IMR-90 (cell line): ENCODE results near the gene KRTAP10-1. TPM values are rescaled to one million over a fixed set of nuclear protein-coding genes. Genes with fewer than 3 reads are reported as not detected.

Source experiments
- ATAC-seq: fragments of 200-7000 bp; cut with Tn5 transposase; 2 replicates; pipeline ENCODE4 v1.9.1; 2020; ENCODE audit warnings: low read depth, mild to moderate bottlenecking, moderate library complexity
- BruUV-seq: library from RNA; stranded (reverse); fragments of 400-500 nt; replicated peaks from 2 replicates; lab custom pipeline; 2021; lab: Mats Ljungman, UMichigan
- CTCF ChIA-PET: fragments of 300-600 bp; formaldehyde crosslinking; extraction: SDS; loops from one replicate; lab custom pipeline; 2021; ENCODE audit warnings: antibody characterized with exemption; lab: Yijun Ruan, JAX
- POLR2A ChIA-PET: fragments of 300-600 bp; sonication (Branson Sonifier 250); formaldehyde crosslinking; loops from one replicate; lab custom pipeline; 2022; ENCODE audit warnings: antibody characterized with exemption; ENCODE audit not compliant: unreplicated experiment; lab: Charles Lee
- DNase-seq: peaks from one replicate; pipeline ENCODE4 v3.0.0; 2013
- H2AFZ ChIP-seq: replicated peaks from 2 replicates; pipeline ENCODE3; 2013; ENCODE audit warnings: low read length, mild to moderate bottlenecking; ENCODE audit not compliant: poor library complexity
- H2AK5ac ChIP-seq: 2 replicates; pipeline ENCODE4 v1.6.1; 2013; ENCODE audit warnings: low read depth, low read length, inconsistent platforms
- H2AK9ac ChIP-seq: replicated peaks from 2 replicates; pipeline ENCODE3; 2013; ENCODE audit warnings: mild to moderate bottlenecking, low read depth, low read length, moderate library complexity; ENCODE audit not compliant: poor library complexity
- H2BK120ac ChIP-seq: 2 replicates; pipeline ENCODE4 v1.6.1; 2013; ENCODE audit warnings: low read depth, low read length, inconsistent platforms
- H2BK15ac ChIP-seq: 3 replicates; pipeline ENCODE4 v1.6.1; 2013; ENCODE audit warnings: low read depth, low read length, inconsistent platforms
- H2BK20ac ChIP-seq: 2 replicates; pipeline ENCODE4 v1.6.1; 2013; ENCODE audit warnings: low read depth, mild to moderate bottlenecking, inconsistent platforms, low read length, moderate library complexity
- H2BK5ac ChIP-seq: 2 replicates; pipeline ENCODE4 v1.6.1; 2013; ENCODE audit warnings: mild to moderate bottlenecking, low read depth, low read length, inconsistent platforms; ENCODE audit not compliant: poor library complexity, severe bottlenecking
- H3K14ac ChIP-seq: replicated peaks from 2 replicates; pipeline ENCODE4 v1.6.1; 2013; ENCODE audit warnings: low read depth, low read length, inconsistent platforms
- H3K18ac ChIP-seq: 2 replicates; pipeline ENCODE4 v1.6.1; 2013; ENCODE audit warnings: low read depth, low read length, control low read depth
- H3K23ac ChIP-seq: 2 replicates; pipeline ENCODE4 v1.6.1; 2013; ENCODE audit warnings: low read depth, low read length, inconsistent platforms
- H3K27ac ChIP-seq: 2 replicates; pipeline ENCODE4 v1.5.1; 2013; ENCODE audit warnings: mild to moderate bottlenecking, control low read depth, low read length; ENCODE audit not compliant: insufficient read depth
- H3K27me3 ChIP-seq: 2 replicates; pipeline ENCODE4 v1.6.1; 2013; ENCODE audit warnings: low read length; ENCODE audit not compliant: control insufficient read depth, insufficient read depth
- H3K36me3 ChIP-seq: 2 replicates; pipeline ENCODE4 v1.6.1; 2013; ENCODE audit warnings: low read length, mixed read lengths; ENCODE audit not compliant: control insufficient read depth, insufficient read depth
- H3K4ac ChIP-seq: 2 replicates; pipeline ENCODE4 v1.6.1; 2013; ENCODE audit warnings: low read depth, low read length, inconsistent platforms
- H3K4me1 ChIP-seq: 2 replicates; pipeline ENCODE4 v1.6.1; 2013; ENCODE audit warnings: low read length, mixed read lengths; ENCODE audit not compliant: control insufficient read depth, insufficient read depth
- H3K4me2 ChIP-seq: 2 replicates; pipeline ENCODE4 v1.6.1; 2013; ENCODE audit warnings: low read depth, mild to moderate bottlenecking, control low read depth, low read length, moderate library complexity
- H3K4me3 ChIP-seq: 2 replicates; pipeline ENCODE4 v1.5.1; 2013; ENCODE audit warnings: low read depth, mild to moderate bottlenecking, control low read depth, low read length, moderate library complexity; ENCODE audit not compliant: insufficient read depth
- H3K56ac ChIP-seq: 2 replicates; pipeline ENCODE4 v1.6.1; 2013; ENCODE audit warnings: low read length, inconsistent platforms; ENCODE audit not compliant: insufficient read depth; ENCODE audit errors: extremely low read depth
- H3K79me1 ChIP-seq, 2 experiments: 2 replicates each; pipeline ENCODE4 v1.6.1; 2013; ENCODE audit warnings: low read length in 2 of 2, inconsistent platforms in 1 of 2, low read depth in 1 of 2
- H3K9ac ChIP-seq: 2 replicates; pipeline ENCODE4 v1.6.1; 2013; ENCODE audit warnings: low read depth, low read length, control low read depth
- H3K9me1 ChIP-seq: 2 replicates; pipeline ENCODE4 v1.6.1; 2013; ENCODE audit warnings: low read length, inconsistent platforms; ENCODE audit not compliant: insufficient read depth
- H3K9me3 ChIP-seq: 2 replicates; pipeline ENCODE4 v1.6.1; 2013; ENCODE audit warnings: low read length; ENCODE audit not compliant: control insufficient read depth, insufficient read depth
- H4K20me1 ChIP-seq: 2 replicates; pipeline ENCODE4 v1.6.1; 2013; ENCODE audit warnings: low read length, inconsistent platforms; ENCODE audit not compliant: insufficient read depth
- H4K5ac ChIP-seq: 2 replicates; pipeline ENCODE4 v1.6.1; 2013; ENCODE audit warnings: mild to moderate bottlenecking, low read depth, low read length, control low read depth
- H4K8ac ChIP-seq, 2 experiments: 2 replicates each; pipeline ENCODE4 v1.6.1; 2013; ENCODE audit warnings: low read depth in 2 of 2, low read length in 2 of 2, control low read depth in 1 of 2, inconsistent platforms in 1 of 2
- H4K91ac ChIP-seq: 2 replicates; pipeline ENCODE4 v1.6.1; 2013; ENCODE audit warnings: low read depth, low read length, inconsistent platforms; ENCODE audit not compliant: insufficient read depth
- CEBPB ChIP-seq: IDR thresholded peaks from 2 replicates; pipeline ENCODE4 v1.6.1; 2012; ENCODE audit warnings: low read depth, low read length, improper control_type of control experiment
- CHD1 ChIP-seq: IDR thresholded peaks from 2 replicates; pipeline ENCODE4 v1.6.1; 2012; ENCODE audit warnings: low read depth, low read length, improper control_type of control experiment
- FOS ChIP-seq: fragments of 150-350 bp; IDR thresholded peaks from 2 replicates; pipeline ENCODE4 v1.6.1; 2016; ENCODE audit warnings: low read depth, low read length
- MAZ ChIP-seq: IDR thresholded peaks from 2 replicates; pipeline ENCODE4 v1.6.1; 2012; ENCODE audit warnings: low read depth, mild to moderate bottlenecking, low read length, improper control_type of control experiment, moderate library complexity, borderline replicate concordance
- RAD21 ChIP-seq: IDR thresholded peaks from 2 replicates; pipeline ENCODE4 v1.6.1; 2012; ENCODE audit warnings: low read length, improper control_type of control experiment
- RCOR1 ChIP-seq: IDR thresholded peaks from 2 replicates; pipeline ENCODE4 v1.6.1; 2012; ENCODE audit warnings: mild to moderate bottlenecking, low read length, improper control_type of control experiment; ENCODE audit not compliant: insufficient replicate concordance
- RFX5 ChIP-seq: IDR thresholded peaks from 2 replicates; pipeline ENCODE4 v1.8.0; 2012; ENCODE audit warnings: low read depth, mild to moderate bottlenecking, low read length, moderate library complexity
- SMC3 ChIP-seq: fragments of 150-350 bp; IDR thresholded peaks from 2 replicates; pipeline ENCODE4 v1.6.1; 2016; ENCODE audit warnings: low read depth, mild to moderate bottlenecking, antibody characterized with exemption, low read length, moderate library complexity
- USF2 ChIP-seq: fragments of 150-350 bp; IDR thresholded peaks from 2 replicates; pipeline ENCODE4 v1.6.1; 2017; ENCODE audit warnings: mild to moderate bottlenecking, antibody characterized with exemption, low read length, low read depth
- WGBS, 2 experiments: methylation state at CpG; one replicate each; pipeline versions ENCODE4 v1.1.5 to v1.1.7; 2013; ENCODE audit warnings: missing lambda C conversion rate in 2 of 2; ENCODE audit not compliant: insufficient read length in 1 of 2; ENCODE audit errors: extremely low coverage in 2 of 2; 5-methylcytosine and 5-hydroxymethylcytosine counted together
- dilution Hi-C: fragments of 300-500 bp; cut with HindIII; formaldehyde crosslinking; loops from one replicate; pipeline ENCODE4 v1.14.3; 2018; ENCODE audit warnings: low sequenced_read_pairs; ENCODE audit not compliant: unreplicated experiment
- in situ Hi-C: fragments of 300-500 bp; cut with MboI; formaldehyde crosslinking; loops from 3 replicates; pipeline ENCODE4 v1.14.3; 2019; ENCODE audit warnings: low sequenced_read_pairs, inconsistent platforms, mixed read lengths
- intact Hi-C: fragments of 100-400 bp; cut with micrococcal nuclease; formaldehyde crosslinking; loops from 2 replicates; pipeline ENCODE4 v1.10.0; 2022
- polyA plus RNA-seq, 3 experiments: library from polyadenylated mRNA; depleted of rRNA; stranded (reverse); fragments of >200 nt; gene quantifications; 2 replicates each; pipeline ENCODE4 v1.2.3, GENCODE V29; 2012; ENCODE audit warnings: low replicate concordance in 1 of 3
- total RNA-seq: library from RNA; depleted of rRNA; stranded (reverse); fragments of >200 nt; gene quantifications from 2 replicates; pipeline ENCODE4 v1.2.3, GENCODE V29; 2012

Gene KRTAP10-1
- total and polyA plus RNA-seq, 2 of the 4 experiments (the other 2 are of a cell fraction) = not detected

- no peak overlapping the region for H3K4me2 ChIP-seq
- peaks cover 22% of the 10 kb centered on the region; the same call in 1 of the 2 replicates for H3K9me3 ChIP-seq
- no peak overlapping the region for H4K5ac ChIP-seq
- H3K56ac ChIP-seq = no peak overlapping the region
- H3K4me1 ChIP-seq = no peaks in the 10 kb centered on the region
- TF ChIP-seq USF2 (no peak), SMC3 (no peak), CHD1 (no peak), RFX5 (no peak), RCOR1 (no peak), RAD21 (no peak), CEBPB (no peak), FOS (no peak), MAZ (no peak)
- no peak overlapping the region for H3K27ac ChIP-seq
- no peak overlapping the region for H3K14ac ChIP-seq
- H2BK5ac ChIP-seq = no peak overlapping the region
- H3K27me3 ChIP-seq = 0 out of 2 replicates have a peak, but pooled peaks cover 2% of the 10 kb centered on the region
- H2AFZ ChIP-seq = no peak overlapping the region
- in situ Hi-C loops (no loop called here), dilution Hi-C loops (no loop called here), intact Hi-C loops (no loop called here)
- no peaks in the 10 kb centered on the region for H3K79me1 ChIP-seq
- no peak overlapping the region for H2BK20ac ChIP-seq
- no peaks in the 10 kb centered on the region for H3K9me1 ChIP-seq
- H3K36me3 ChIP-seq = no peaks in the 10 kb centered on the region
- no peak overlapping the region for H4K8ac ChIP-seq
- H3K4me3 ChIP-seq = no peak overlapping the region
- H2BK15ac ChIP-seq = no peak overlapping the region
- ATAC-seq (no peak), DNase-seq (no peak)
- no peak overlapping the region for H4K91ac ChIP-seq
- WGBS, 2 experiments = 59% methylated on average over 19 of the region's 30 CpGs; no CpG with 5 or more reads in 1 of the 2 experiments
- H3K23ac ChIP-seq = no peak overlapping the region
- POLR2A ChIA-PET = no interaction called here
- H3K9ac ChIP-seq = no peak overlapping the region
- CTCF ChIA-PET = no interaction called here
- H2AK5ac ChIP-seq = no peak overlapping the region
- H2BK120ac ChIP-seq = no peak overlapping the region
- BruUV-seq = no TSS peak
- no peak overlapping the region for H3K18ac ChIP-seq
- no peaks in the 10 kb centered on the region for H4K20me1 ChIP-seq
- no peak overlapping the region for H3K4ac ChIP-seq
- no peak overlapping the region for H2AK9ac ChIP-seq
Measured at GRCh38 chr21:44531606-44532564, 8.1 kb downstream of the KRTAP10-1 start.
